ENCODE results near the gene MAD1L1.
A peak's percentile ranks its signal among the peaks of the same experiment; 100 is the strongest.

DNA sequence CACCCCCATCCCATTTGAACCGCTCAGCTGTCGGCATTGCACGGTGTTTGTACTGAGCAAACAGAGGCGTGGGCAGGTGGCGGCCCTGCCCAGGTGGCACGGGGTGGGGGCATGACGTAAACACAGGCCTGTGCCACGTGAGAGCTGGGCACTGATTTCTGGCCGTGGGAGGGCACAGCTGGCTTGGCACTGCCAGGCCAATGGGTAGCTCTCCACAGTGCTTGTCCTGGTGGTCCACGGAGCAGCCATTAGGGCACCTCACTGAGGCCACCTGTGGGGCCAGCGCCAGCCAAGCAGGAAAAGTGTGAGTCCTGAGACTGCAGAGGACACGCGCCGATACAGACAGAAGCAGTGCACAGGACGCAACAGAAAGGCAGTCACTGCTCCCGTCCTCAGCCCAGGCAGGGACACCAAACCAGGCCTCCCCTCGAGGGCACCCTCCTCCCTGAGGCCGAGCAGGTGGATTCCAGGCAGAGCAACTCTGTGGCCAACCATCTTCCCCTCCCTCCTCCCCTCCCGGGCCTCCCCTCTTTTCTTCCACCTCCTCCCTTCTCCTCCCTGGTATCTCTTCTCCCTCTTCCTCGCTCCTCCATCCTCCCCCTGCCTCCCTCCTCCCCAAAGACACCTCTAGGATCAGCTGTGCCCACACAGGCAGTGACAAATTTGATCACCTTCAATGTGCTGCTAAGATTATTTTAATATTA lies 303.9 kb downstream of the MAD1L1 start:
- TF ChIP-seq POLR2A (IDR thresholded peaks at IDR 0.05), result no peak
- TF ChIP-seq, protein P1, sequence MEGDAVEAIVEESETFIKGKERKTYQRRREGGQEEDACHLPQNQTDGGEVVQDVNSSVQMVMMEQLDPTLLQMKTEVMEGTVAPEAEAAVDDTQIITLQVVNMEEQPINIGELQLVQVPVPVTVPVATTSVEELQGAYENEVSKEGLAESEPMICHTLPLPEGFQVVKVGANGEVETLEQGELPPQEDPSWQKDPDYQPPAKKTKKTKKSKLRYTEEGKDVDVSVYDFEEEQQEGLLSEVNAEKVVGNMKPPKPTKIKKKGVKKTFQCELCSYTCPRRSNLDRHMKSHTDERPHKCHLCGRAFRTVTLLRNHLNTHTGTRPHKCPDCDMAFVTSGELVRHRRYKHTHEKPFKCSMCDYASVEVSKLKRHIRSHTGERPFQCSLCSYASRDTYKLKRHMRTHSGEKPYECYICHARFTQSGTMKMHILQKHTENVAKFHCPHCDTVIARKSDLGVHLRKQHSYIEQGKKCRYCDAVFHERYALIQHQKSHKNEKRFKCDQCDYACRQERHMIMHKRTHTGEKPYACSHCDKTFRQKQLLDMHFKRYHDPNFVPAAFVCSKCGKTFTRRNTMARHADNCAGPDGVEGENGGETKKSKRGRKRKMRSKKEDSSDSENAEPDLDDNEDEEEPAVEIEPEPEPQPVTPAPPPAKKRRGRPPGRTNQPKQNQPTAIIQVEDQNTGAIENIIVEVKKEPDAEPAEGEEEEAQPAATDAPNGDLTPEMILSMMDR (IDR thresholded peaks at IDR 0.05), result no peak
- peak; percentile 19 to 49 (median 29) for TF ChIP-seq POLR2AphosphoS5 (IDR thresholded peaks at IDR 0.05)
- no peak for TF ChIP-seq EP300 (IDR thresholded peaks at IDR 0.05; ENCODE audit: low read depth)
